HepG2 (cell line): ENCODE results near the gene IRF1. TPM values are rescaled to one million over a fixed set of nuclear protein-coding genes. Genes with fewer than 3 reads are reported as not detected.

Experiments used
- ATF7-NPFF ChIP-seq: sonication (generic); formaldehyde crosslinking; IDR thresholded peaks from 2 replicates; pipeline ENCODE4 v1.8.1; 2023; ENCODE audit warnings: mild to moderate bottlenecking, low read depth, missing genetic modification reagents, moderate library complexity
- CREB1 ChIP-seq, 2 experiments: fragments of 450-650 bp in 1 of 2; IDR thresholded peaks; 2 replicates each; pipeline ENCODE4 v1.6.1; 2016 to 2017; ENCODE audit warnings: control low read depth in 1 of 2, mild to moderate bottlenecking in 1 of 2, missing compliant biosample characterization in 1 of 2, missing genetic modification characterization in 1 of 2
- GZF1 ChIP-seq: sonication (generic); formaldehyde crosslinking; IDR thresholded peaks from 2 replicates; pipeline ENCODE4 v1.5.1; 2020; ENCODE audit warnings: mild to moderate bottlenecking, missing genetic modification reagents
- KDM4B ChIP-seq: sonication (generic); formaldehyde crosslinking; IDR thresholded peaks from 2 replicates; pipeline ENCODE4 v1.4.0; 2020; ENCODE audit warnings: missing genetic modification reagents
- PBX3 ChIP-seq: sonication (generic); formaldehyde crosslinking; IDR thresholded peaks from 2 replicates; pipeline ENCODE4 v1.8.1; 2023; ENCODE audit warnings: missing genetic modification reagents, inconsistent platforms, borderline replicate concordance
- SP4 ChIP-seq: sonication (generic); formaldehyde crosslinking; IDR thresholded peaks from 2 replicates; pipeline ENCODE4 v1.8.1; 2023; ENCODE audit warnings: mild to moderate bottlenecking, missing genetic modification reagents
- TIGD3 ChIP-seq: sonication (generic); formaldehyde crosslinking; IDR thresholded peaks from 2 replicates; pipeline ENCODE4 v1.5.1; 2020; ENCODE audit warnings: mild to moderate bottlenecking, missing genetic modification reagents, borderline replicate concordance
- ZBTB10 ChIP-seq: sonication (generic); formaldehyde crosslinking; IDR thresholded peaks from 2 replicates; pipeline ENCODE4 v1.4.0; 2020; ENCODE audit warnings: missing genetic modification reagents, borderline replicate concordance
- ZIK1 ChIP-seq: sonication (generic); formaldehyde crosslinking; IDR thresholded peaks from 2 replicates; pipeline ENCODE4 v1.5.0; 2020; ENCODE audit warnings: mild to moderate bottlenecking, low read depth, missing genetic modification reagents, borderline replicate concordance
- ZKSCAN1 ChIP-seq: fragments of 150-350 bp; IDR thresholded peaks from 2 replicates; pipeline ENCODE4 v1.6.1; 2014; ENCODE audit warnings: low read length
- ZNF256 ChIP-seq: sonication (generic); formaldehyde crosslinking; conservative IDR thresholded peaks from 2 replicates; pipeline ENCODE4 v1.4.0; 2020; ENCODE audit warnings: missing genetic modification reagents
- ZNF317 ChIP-seq: sonication (generic); formaldehyde crosslinking; IDR thresholded peaks from 2 replicates; pipeline ENCODE4 v1.5.0; 2020; ENCODE audit warnings: mild to moderate bottlenecking, missing genetic modification reagents
- ZNF503 ChIP-seq: sonication (generic); formaldehyde crosslinking; IDR thresholded peaks from 2 replicates; pipeline ENCODE4 v1.4.0; 2020; ENCODE audit warnings: missing genetic modification reagents
- ZNF704 ChIP-seq: sonication (generic); formaldehyde crosslinking; IDR thresholded peaks from 2 replicates; pipeline ENCODE4 v1.8.1; 2023; ENCODE audit warnings: mild to moderate bottlenecking, inconsistent platforms, moderate library complexity, missing genetic modification reagents, borderline replicate concordance
- ZNF766 ChIP-seq: sonication (generic); formaldehyde crosslinking; IDR thresholded peaks from 2 replicates; pipeline ENCODE4 v1.5.0; 2020; ENCODE audit warnings: missing genetic modification reagents, borderline replicate concordance
- ZNF770 ChIP-seq: sonication (generic); formaldehyde crosslinking; IDR thresholded peaks from 2 replicates; pipeline ENCODE4 v1.5.0; 2020; ENCODE audit warnings: mild to moderate bottlenecking, missing genetic modification reagents
- ZSCAN21 ChIP-seq: sonication (generic); formaldehyde crosslinking; IDR thresholded peaks from 2 replicates; pipeline ENCODE4 v1.8.0; 2022; ENCODE audit warnings: mild to moderate bottlenecking, missing genetic modification reagents, moderate library complexity, borderline replicate concordance
- polyA plus RNA-seq, 8 experiments: library from polyadenylated mRNA; depleted of rRNA in 3 of 8; stranded (reverse) in 7 of 8; unstranded in 1 of 8; fragments of >200 nt; fragmentation: Illumina TruSeq in 4 of 8; extraction: Trizol in 4 of 8; gene quantifications; 2 replicates each; pipeline versions ENCODE4 v1.2.1 to v1.2.3, GENCODE V29; 2011 to 2016; ENCODE audit warnings: low read depth in 4 of 8, missing spikeins in 1 of 8, mixed read lengths in 1 of 8; ENCODE audit not compliant: insufficient read depth in 1 of 8
- total RNA-seq, 5 experiments: library from RNA; depleted of rRNA; stranded (reverse); fragments of >200 nt; fragmentation: Illumina TruSeq; extraction: Trizol; gene quantifications; 2 replicates each; pipeline ENCODE4 v1.2.3, GENCODE V29; 2016; ENCODE audit warnings: low read depth in 1 of 5

IRF1 gene
- total and polyA plus RNA-seq, 2 of the 13 experiments (the other 11 are each of a cell fraction or from before 2014, with no cell fraction given): 4.1 to 8.8 TPM

- TF ChIP-seq ZIK1 (CRISPR knock-in tag) (no peak), ZNF766 (CRISPR knock-in tag) (no peak), SP4 (CRISPR knock-in tag) (no peak; the same call in 1 of the 2 replicates), TIGD3 (CRISPR knock-in tag) (no peak), ZNF256 (CRISPR knock-in tag) (no peak), ZNF503 (no peak), ZBTB10 (peak; percentile 76; the same call in 1 of the 2 replicates), GZF1 (CRISPR knock-in tag) (0 out of 2 replicates have a peak, but pooled peaks have one; percentile 30), ZNF317 (no peak), PBX3 (CRISPR knock-in tag) (no peak), ZSCAN21 (CRISPR knock-in tag) (no peak), KDM4B (no peak), ZKSCAN1 (no peak), CREB1 (IDR thresholded peaks at IDR 0.05) (no peak), CREB1 (CRISPR knock-in tag; IDR thresholded peaks at IDR 0.05) (peak; percentile 19; the same call in 1 of the 2 replicates), ZNF704 (CRISPR knock-in tag) (no peak), ZNF770 (CRISPR knock-in tag) (no peak), ATF7-NPFF (CRISPR knock-in tag) (no peak)
These were observed 10.5 kb upstream of the IRF1 start (continued) for GRCh38 chr5:132500931-132501628.
